ENCODE results near the gene PASK. TPM values are rescaled to one million over a fixed set of nuclear protein-coding genes. Genes with fewer than 3 reads are reported as not detected.

The PASK gene
- total and polyA plus RNA-seq, 2 experiments from 2014 or later = 2.5 to 8.8 TPM

DNA sequence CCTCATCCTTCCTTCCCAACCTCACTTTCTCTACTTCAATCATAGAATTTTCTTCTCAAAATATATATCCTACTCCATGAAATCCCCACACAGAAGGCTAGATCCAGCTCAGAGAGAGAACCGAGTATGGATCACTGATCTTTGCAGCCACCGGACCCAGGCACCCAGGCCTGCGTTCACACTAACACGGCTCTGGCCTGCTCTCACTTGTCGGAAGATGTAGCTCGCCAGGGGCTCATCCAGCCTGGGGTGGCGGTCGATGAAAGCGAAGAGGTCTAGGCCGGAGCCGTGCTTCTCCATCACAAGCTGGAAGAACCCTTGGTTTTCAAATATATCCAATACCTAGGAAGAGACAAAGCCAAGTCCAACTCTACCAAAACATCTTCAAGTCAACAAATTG lies 34.4 kb downstream of the PASK start:
- no peaks in the 10 kb centered on the region for H3K36me3 ChIP-seq (replicated peaks; ENCODE audit: insufficient read depth, low read depth)
- H3K27ac ChIP-seq = no peak overlapping the region
- H3K9me3 ChIP-seq (ENCODE audit: low read depth) = no peaks in the 10 kb centered on the region
- WGBS (ENCODE audit: low lambda C conversion rate, missing lambda C conversion rate) = 96% methylated on average over 11 of the region's 11 CpGs
- H3K9me2 ChIP-seq (replicated peaks; ENCODE audit: insufficient read depth) = no peaks in the 10 kb centered on the region
- no peak overlapping the region for H3K4me2 ChIP-seq
- H3K4me1 ChIP-seq (ENCODE audit: insufficient read depth) = no peaks in the 10 kb centered on the region
- H4K20me1 ChIP-seq (ENCODE audit: insufficient read depth, poor library complexity, severe bottlenecking) = no peaks in the 10 kb centered on the region
- no peaks in the 10 kb centered on the region for H3K79me2 ChIP-seq
- no peak overlapping the region for H3K4me3 ChIP-seq
- DNase-seq (ENCODE audit: low spot score) = no peak
- TF ChIP-seq CTCF (IDR thresholded peaks at IDR 0.05; ENCODE audit: poor library complexity) = no peak
- no peak overlapping the region for H2AFZ ChIP-seq
- no peaks in the 10 kb centered on the region for H3K27me3 ChIP-seq

DNA sequence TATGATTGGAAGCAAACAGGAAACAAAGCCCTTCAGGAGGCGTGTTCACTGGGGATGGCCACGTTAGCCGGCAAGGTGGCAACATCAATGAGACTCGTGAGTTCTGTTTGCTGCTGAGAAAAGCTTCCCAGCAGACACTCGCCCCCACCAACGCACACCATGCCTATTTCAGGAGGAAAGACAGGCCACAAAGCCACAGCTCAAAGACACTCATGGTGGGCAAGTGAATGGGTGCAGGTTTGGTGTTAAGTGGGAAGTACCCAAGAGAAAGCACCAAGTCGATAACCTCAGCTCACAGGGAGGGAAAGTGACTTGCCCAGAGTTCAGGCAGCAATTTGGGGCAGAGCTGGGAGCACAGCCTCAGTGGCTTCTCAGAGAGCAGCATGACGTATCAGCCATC lies 36.7 kb downstream of the PASK start:
- Histone ChIP-seq H3K4me3 (no peak overlapping the region), H3K27ac (no peak overlapping the region), H3K9me3 (ENCODE audit: low read depth) (no peaks in the 10 kb centered on the region), H3K27me3 (no peaks in the 10 kb centered on the region), H3K79me2 (no peaks in the 10 kb centered on the region), H3K9me2 (replicated peaks; ENCODE audit: insufficient read depth) (no peaks in the 10 kb centered on the region), H4K20me1 (ENCODE audit: insufficient read depth, poor library complexity, severe bottlenecking) (no peaks in the 10 kb centered on the region), H3K36me3 (replicated peaks; ENCODE audit: insufficient read depth, low read depth) (no peaks in the 10 kb centered on the region), H3K4me2 (no peak overlapping the region), H3K4me1 (ENCODE audit: insufficient read depth) (no peaks in the 10 kb centered on the region), H2AFZ (no peak overlapping the region)
- no peak for DNase-seq (ENCODE audit: low spot score)
- TF ChIP-seq CTCF (IDR thresholded peaks at IDR 0.05; ENCODE audit: poor library complexity) (no peak), EZH2 (IDR thresholded peaks at IDR 0.05; ENCODE audit: borderline replicate concordance) (no peak), EZH2phosphoT487 (IDR thresholded peaks at IDR 0.05; ENCODE audit: low read depth, severe bottlenecking, unreplicated experiment) (no peak)
- WGBS (ENCODE audit: low lambda C conversion rate, missing lambda C conversion rate) = 97% methylated on average over 8 of the region's 8 CpGs

GRCh38 chr2:241112046-241112445 lies 37.2 kb downstream of the PASK start:
- no peak overlapping the region for H3K4me2 ChIP-seq

More at GRCh38 chr2:241112046-241112445, 37.2 kb downstream of the PASK start:
- Histone ChIP-seq H3K27me3 (no peaks in the 10 kb centered on the region), H3K36me3 (replicated peaks; ENCODE audit: insufficient read depth, low read depth) (no peaks in the 10 kb centered on the region), H3K27ac (no peak overlapping the region), H2AFZ (no peak overlapping the region), H3K4me3 (no peak overlapping the region), H3K9me3 (ENCODE audit: low read depth) (no peaks in the 10 kb centered on the region), H3K4me1 (ENCODE audit: insufficient read depth) (no peaks in the 10 kb centered on the region), H3K79me2 (no peaks in the 10 kb centered on the region), H3K9me2 (replicated peaks; ENCODE audit: insufficient read depth) (no peaks in the 10 kb centered on the region), H4K20me1 (ENCODE audit: insufficient read depth, poor library complexity, severe bottlenecking) (no peaks in the 10 kb centered on the region)
- DNase-seq (ENCODE audit: low spot score) = no peak
- WGBS (ENCODE audit: low lambda C conversion rate, missing lambda C conversion rate) = 97% methylated on average over 17 of the region's 17 CpGs
- TF ChIP-seq EZH2 (IDR thresholded peaks at IDR 0.05; ENCODE audit: borderline replicate concordance) = no peak
- no peak for TF ChIP-seq CTCF (IDR thresholded peaks at IDR 0.05; ENCODE audit: poor library complexity)
- no peak for TF ChIP-seq EZH2phosphoT487 (IDR thresholded peaks at IDR 0.05; ENCODE audit: low read depth, severe bottlenecking, unreplicated experiment)

All from hepatocyte (in vitro differentiated cells).